Activated naive CD4-positive, alpha-beta T cell (primary cell): Measurements from ENCODE around the gene XPO6.

Experiments used
- DNase-seq, 4 experiments: peaks; one replicate each; lab custom pipeline; 2025; lab: John Stamatoyannopoulos, UW

The XPO6 gene

GRCh38 chr16:28110977-28111376, 100.8 kb downstream of the XPO6 start:
- DNase-seq: no peak

GRCh38 chr16:28110479-28110878, 101.3 kb downstream of the XPO6 start:
- no peak for DNase-seq

GRCh38 chr16:28110074-28110473, 101.7 kb downstream of the XPO6 start:
- DNase-seq: no peak

GRCh38 chr16:28108590-28109247, 103.0 kb downstream of the XPO6 start:
- DNase-seq: no peak

GRCh38 chr16:28107232-28107631, 104.5 kb downstream of the XPO6 start:
- no peak for DNase-seq

GRCh38 chr16:28106467-28107215, 105.1 kb downstream of the XPO6 start:
- DNase-seq: no peak

GRCh38 chr16:28105954-28106353, 105.8 kb downstream of the XPO6 start:
- no peak for DNase-seq

- no peak for DNase-seq
Observed at GRCh38 chr16:28105297-28105696, 106.5 kb downstream of the XPO6 start.

GRCh38 chr16:28104404-28104803, 107.4 kb downstream of the XPO6 start:
- DNase-seq: no peak

- DNase-seq: no peak
Observed at GRCh38 chr16:28103516-28104170, 108.1 kb downstream of the XPO6 start.

- no peak for DNase-seq
Observed at GRCh38 chr16:28101533-28101890, 110.3 kb downstream of the XPO6 start.

- no peak for DNase-seq
Observed at GRCh38 chr16:28100810-28101532, 110.8 kb downstream of the XPO6 start.

- DNase-seq: no peak
Observed at GRCh38 chr16:28098959-28099945, 112.5 kb downstream of the XPO6 start.

- no peak for DNase-seq
Observed at GRCh38 chr16:28098171-28098958, 113.4 kb downstream of the XPO6 start.

GRCh38 chr16:28096983-28097899, 114.5 kb downstream of the XPO6 start:
- no peak for DNase-seq

GRCh38 chr16:28093385-28093725, 118.4 kb downstream of the XPO6 start:
- no peak for DNase-seq

GRCh38 chr16:28092721-28093384, 118.9 kb downstream of the XPO6 start:
- DNase-seq: no peak

GRCh38 chr16:28091656-28092055, 120.1 kb downstream of the XPO6 start:
- DNase-seq: no peak
